OCI-LY1 (cell line): ENCODE measurements around the gene FMN2.

Experiments
- H2AFZ ChIP-seq: fragments of 200-600 bp; sonication (generic), shearing (Covaris generic); 2 replicates; pipeline ENCODE4 v1.6.0; 2014; ENCODE audit warnings: antibody characterized with exemption, mild to moderate bottlenecking, low read length
- H3F3A ChIP-seq: fragments of 200-600 bp; sonication (generic), shearing (Covaris generic); 2 replicates; pipeline ENCODE4 v1.6.0; 2014; ENCODE audit warnings: mild to moderate bottlenecking, antibody characterized with exemption, low read length, moderate library complexity; ENCODE audit not compliant: insufficient read depth
- H3K27ac ChIP-seq: fragments of 200-600 bp; sonication (generic); 2 replicates; pipeline ENCODE4 v1.5.1; 2014; ENCODE audit warnings: low read length, mixed run types, mild to moderate bottlenecking, low read depth; ENCODE audit not compliant: poor library complexity, severe bottlenecking
- H3K27me3 ChIP-seq: fragments of 200-600 bp; sonication (generic); 2 replicates; pipeline ENCODE4 v1.6.0; 2014; ENCODE audit warnings: antibody characterized with exemption, mild to moderate bottlenecking, low read length, moderate library complexity; ENCODE audit not compliant: insufficient read depth
- H3K36me3 ChIP-seq: fragments of 200-600 bp; sonication (generic); 2 replicates; pipeline ENCODE4 v1.6.1; 2014; ENCODE audit warnings: mild to moderate bottlenecking, antibody characterized with exemption, low read length, moderate library complexity, mixed read lengths; ENCODE audit not compliant: insufficient read depth
- H3K4me1 ChIP-seq: fragments of 200-600 bp; sonication (generic); 2 replicates; pipeline ENCODE4 v1.5.1; 2014; ENCODE audit warnings: mild to moderate bottlenecking, low read length, moderate library complexity; ENCODE audit not compliant: insufficient read depth, severe bottlenecking
- H3K4me2 ChIP-seq: fragments of 200-600 bp; sonication (generic), shearing (Covaris generic); 2 replicates; pipeline ENCODE4 v1.6.1; 2014; ENCODE audit warnings: low read length
- H3K4me3 ChIP-seq: fragments of 200-600 bp; sonication (generic); 2 replicates; pipeline ENCODE4 v1.5.1; 2014; ENCODE audit warnings: low read length, low read depth, mild to moderate bottlenecking, mixed read lengths; ENCODE audit not compliant: poor library complexity, severe bottlenecking
- H3K79me2 ChIP-seq: fragments of 200-600 bp; shearing (Covaris generic); 2 replicates; pipeline ENCODE4 v1.6.1; 2016; ENCODE audit warnings: mixed run types, low read length, mixed read lengths; ENCODE audit not compliant: insufficient read depth
- H3K9ac ChIP-seq: fragments of 200-600 bp; sonication (generic), shearing (Covaris generic); 2 replicates; pipeline ENCODE4 v1.6.1; 2014; ENCODE audit warnings: mild to moderate bottlenecking, low read length, mixed read lengths
- H3K9me2 ChIP-seq: fragments of 200-600 bp; sonication (generic), shearing (Covaris generic); 2 replicates; pipeline ENCODE4 v1.6.1; 2014; ENCODE audit warnings: low read depth, mild to moderate bottlenecking, low read length, mixed read lengths
- H3K9me3 ChIP-seq: fragments of 200-600 bp; shearing (Covaris generic); 2 replicates; pipeline ENCODE4 v1.6.1; 2014; ENCODE audit warnings: low read length, mixed read lengths
- H4K20me1 ChIP-seq: fragments of 200-600 bp; sonication (generic), shearing (Covaris generic); 2 replicates; pipeline ENCODE4 v1.6.0; 2016; ENCODE audit warnings: mild to moderate bottlenecking, low read length; ENCODE audit not compliant: insufficient read depth
- CTCF ChIP-seq: fragments of 200-600 bp; sonication (generic), shearing (Covaris generic); IDR thresholded peaks from 2 replicates; pipeline ENCODE4 v1.5.1; 2017; ENCODE audit warnings: mild to moderate bottlenecking, antibody characterized with exemption, low read length, moderate library complexity, mixed read lengths
- EZH2 ChIP-seq: fragments of 200-600 bp; sonication (generic), shearing (Covaris generic); IDR thresholded peaks from 2 replicates; pipeline ENCODE4 v1.8.0; 2017; ENCODE audit warnings: borderline replicate concordance, mixed run types, mild to moderate bottlenecking, antibody characterized with exemption, low read length, moderate library complexity, mixed read lengths

Gene FMN2

DNA sequence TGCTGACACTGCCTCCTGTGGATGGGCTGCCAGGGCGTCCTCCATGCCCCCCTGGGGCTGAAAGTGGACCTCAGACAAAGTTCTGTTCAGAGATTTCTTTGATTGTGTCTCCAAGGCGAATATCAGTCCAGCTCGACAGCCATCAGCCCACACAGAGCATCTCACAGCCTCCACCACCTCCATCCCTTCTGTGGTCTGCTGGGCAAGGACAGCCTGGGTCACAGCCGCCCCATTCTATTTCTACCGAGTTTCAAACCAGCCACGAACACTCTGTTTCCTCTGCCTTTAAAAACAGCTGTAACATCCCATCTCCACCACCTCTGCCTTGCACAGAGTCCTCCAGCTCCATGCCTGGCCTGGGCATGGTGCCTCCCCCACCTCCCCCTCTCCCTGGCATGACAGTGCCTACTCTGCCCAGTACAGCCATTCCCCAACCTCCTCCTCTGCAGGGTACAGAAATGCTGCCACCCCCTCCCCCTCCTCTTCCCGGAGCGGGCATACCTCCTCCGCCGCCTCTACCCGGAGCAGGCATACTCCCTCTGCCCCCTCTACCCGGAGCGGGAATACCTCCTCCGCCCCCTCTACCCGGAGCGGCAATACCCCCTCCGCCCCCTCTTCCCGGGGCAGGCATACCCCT, 115.5 kb downstream of the FMN2 start:
- H3K4me2 ChIP-seq, result no peak overlapping the region
- H2AFZ ChIP-seq, result no peak overlapping the region
- no peak overlapping the region for H3K27ac ChIP-seq
- H3K4me3 ChIP-seq, result no peak overlapping the region
- H3K79me2 ChIP-seq, result no peaks in the 10 kb centered on the region
- TF ChIP-seq CTCF (no peak), EZH2 (no peak)
- no peaks in the 10 kb centered on the region for H3K27me3 ChIP-seq
- H3K36me3 ChIP-seq, result no peaks in the 10 kb centered on the region
- H3F3A ChIP-seq, result no peaks in the 10 kb centered on the region
- H4K20me1 ChIP-seq, result no peaks in the 10 kb centered on the region
- H3K4me1 ChIP-seq, result no peaks in the 10 kb centered on the region
- no peaks in the 10 kb centered on the region for H3K9me2 ChIP-seq
- no peaks in the 10 kb centered on the region for H3K9me3 ChIP-seq
- no peak overlapping the region for H3K9ac ChIP-seq

GRCh38 chr1:240210026-240210425, 118.3 kb downstream of the FMN2 start:
- no peaks in the 10 kb centered on the region for H4K20me1 ChIP-seq
- TF ChIP-seq CTCF, result no peak
- no peak for TF ChIP-seq EZH2
- no peaks in the 10 kb centered on the region for H3K27me3 ChIP-seq
- no peak overlapping the region for H3K4me3 ChIP-seq
- H2AFZ ChIP-seq, result no peak overlapping the region
- no peak overlapping the region for H3K9ac ChIP-seq
- no peaks in the 10 kb centered on the region for H3K9me3 ChIP-seq
- no peak overlapping the region for H3K4me2 ChIP-seq
- H3K4me1 ChIP-seq, result no peaks in the 10 kb centered on the region
- no peaks in the 10 kb centered on the region for H3K9me2 ChIP-seq
- H3K36me3 ChIP-seq, result no peaks in the 10 kb centered on the region
- H3K27ac ChIP-seq, result no peak overlapping the region
- H3F3A ChIP-seq, result no peaks in the 10 kb centered on the region
- H3K79me2 ChIP-seq, result no peaks in the 10 kb centered on the region

- H3K9ac ChIP-seq, result no peak overlapping the region
- no peaks in the 10 kb centered on the region for H3F3A ChIP-seq
- no peak overlapping the region for H3K4me2 ChIP-seq
- no peaks in the 10 kb centered on the region for H3K4me1 ChIP-seq
- H4K20me1 ChIP-seq, result no peaks in the 10 kb centered on the region
- no peaks in the 10 kb centered on the region for H3K79me2 ChIP-seq
- H3K36me3 ChIP-seq, result no peaks in the 10 kb centered on the region
- no peak overlapping the region for H3K4me3 ChIP-seq
- no peak overlapping the region for H2AFZ ChIP-seq
- no peak overlapping the region for H3K27ac ChIP-seq
- no peaks in the 10 kb centered on the region for H3K27me3 ChIP-seq
- no peak for TF ChIP-seq EZH2
- TF ChIP-seq CTCF, result no peak
- H3K9me3 ChIP-seq, result no peaks in the 10 kb centered on the region
- H3K9me2 ChIP-seq, result no peaks in the 10 kb centered on the region
Measured at GRCh38 chr1:240212556-240212955, 120.9 kb downstream of the FMN2 start.
